K562 (cell line): Measurements from ENCODE around the gene ZKSCAN4. TPM values are rescaled to one million over a fixed set of nuclear protein-coding genes. Genes with fewer than 3 reads are reported as not detected.

Experiments used
- CBX3 ChIP-seq, 2 experiments: IDR thresholded peaks; 1 replicate in 1 of 2; 2 replicates in 1 of 2; pipeline ENCODE4 v1.6.1; 2012; ENCODE audit warnings: inconsistent platforms in 2 of 2, low read length in 2 of 2, borderline replicate concordance in 1 of 2, control low read depth in 1 of 2
- ESRRB ChIP-seq: fragments of 250-450 bp; sonication (Bioruptor Pico); IDR thresholded peaks from 2 replicates; pipeline ENCODE4 v1.5.0; 2020; ENCODE audit warnings: mild to moderate bottlenecking, moderate library complexity, borderline replicate concordance
- GTF2A2 ChIP-seq: IDR thresholded peaks from 2 replicates; pipeline ENCODE4 v1.6.1; 2016; ENCODE audit warnings: mild to moderate bottlenecking, missing genetic modification characterization, missing compliant biosample characterization
- HDAC8 ChIP-seq: fragments of 450-650 bp; IDR thresholded peaks from 2 replicates; pipeline ENCODE4 v1.6.1; 2016; ENCODE audit warnings: mild to moderate bottlenecking, missing genetic modification characterization, moderate library complexity, missing compliant biosample characterization
- HMGN3 ChIP-seq: IDR thresholded peaks from 2 replicates; pipeline ENCODE4 v1.6.1; 2011; ENCODE audit warnings: borderline replicate concordance, low read depth, mild to moderate bottlenecking, mixed read lengths, low read length; ENCODE audit not compliant: insufficient read length; ENCODE audit errors: extremely low read depth
- NR2C1 ChIP-seq, 2 experiments: fragments of 450-650 bp; IDR thresholded peaks; 2 replicates each; pipeline ENCODE4 v1.6.1; 2017; ENCODE audit warnings: mild to moderate bottlenecking in 2 of 2, antibody characterized with exemption in 1 of 2, inconsistent platforms in 1 of 2, missing compliant biosample characterization in 1 of 2, missing genetic modification characterization in 1 of 2
- PHB2 ChIP-seq: fragments of 450-650 bp; IDR thresholded peaks from 2 replicates; pipeline ENCODE4 v1.6.1; 2017; ENCODE audit warnings: low read depth
- POLR3G ChIP-seq: IDR thresholded peaks from 2 replicates; pipeline ENCODE4 v1.6.1; 2011; ENCODE audit not compliant: insufficient read length, insufficient replicate concordance; ENCODE audit errors: extremely low read depth
- RBM15 ChIP-seq: fragments of 200-400 bp; formaldehyde crosslinking; IDR thresholded peaks from 2 replicates; pipeline ENCODE4 v1.6.1; 2018; ENCODE audit warnings: mild to moderate bottlenecking, low read length, moderate library complexity; ENCODE audit not compliant: insufficient read depth
- RBM22 ChIP-seq: fragments of 200-400 bp; formaldehyde crosslinking; IDR thresholded peaks from 2 replicates; pipeline ENCODE4 v1.6.1; 2018; ENCODE audit warnings: low read length, low read depth; ENCODE audit not compliant: poor library complexity, severe bottlenecking
- RFX5 ChIP-seq: IDR thresholded peaks from 2 replicates; pipeline ENCODE4 v1.6.1; 2011; ENCODE audit warnings: low read depth, mild to moderate bottlenecking, improper control_type of control experiment, low read length
- SMARCC2 ChIP-seq: fragments of 450-650 bp; IDR thresholded peaks from 2 replicates; pipeline ENCODE4 v1.6.1; 2017; ENCODE audit warnings: antibody characterized with exemption, moderate library complexity, mild to moderate bottlenecking, low read depth
- SRSF3 ChIP-seq: fragments of 200-400 bp; formaldehyde crosslinking; IDR thresholded peaks from 2 replicates; pipeline ENCODE4 v1.6.1; 2016; ENCODE audit warnings: mild to moderate bottlenecking, low read length, moderate library complexity; ENCODE audit not compliant: insufficient read depth
- TAF9B ChIP-seq: fragments of 450-650 bp; IDR thresholded peaks from 2 replicates; pipeline ENCODE4 v1.6.1; 2018; ENCODE audit warnings: mild to moderate bottlenecking; ENCODE audit not compliant: partially characterized antibody
- TCF7L2 ChIP-seq: fragments of 150-350 bp; IDR thresholded peaks from 2 replicates; pipeline ENCODE4 v1.6.1; 2016; ENCODE audit warnings: low read depth, mild to moderate bottlenecking, low read length, moderate library complexity
- ZNF224 ChIP-seq: sonication (generic); formaldehyde crosslinking; IDR thresholded peaks from 2 replicates; pipeline ENCODE4 v1.8.0; 2022; ENCODE audit warnings: mild to moderate bottlenecking, missing genetic modification reagents
- ZNF696 ChIP-seq: fragments of 250-450 bp; sonication (Bioruptor Pico); conservative IDR thresholded peaks from 2 replicates; pipeline ENCODE4 v1.4.0; 2020; ENCODE audit warnings: mild to moderate bottlenecking, moderate library complexity
- ZNF780A ChIP-seq: fragments of 250-450 bp; sonication (Bioruptor Pico); IDR thresholded peaks from 2 replicates; pipeline ENCODE4 v1.5.0; 2021; ENCODE audit warnings: mild to moderate bottlenecking
- polyA plus RNA-seq, 8 experiments: library from polyadenylated mRNA; depleted of rRNA in 4 of 8; stranded (reverse) in 5 of 8; unstranded in 3 of 8; fragments of >200 nt; fragmentation: Nextera tagmentation in 2 of 8; fragmentation: Illumina TruSeq in 1 of 8; extraction: Ambion mirVana in 2 of 8; extraction: Trizol in 1 of 8; gene quantifications; 2 replicates each; pipeline versions ENCODE4 v1.2.1 to v1.2.3, GENCODE V29; 2011 to 2014; ENCODE audit warnings: inconsistent platforms in 1 of 8, missing spikeins in 1 of 8
- total RNA-seq, 7 experiments: library from RNA; depleted of rRNA in 6 of 7; stranded (reverse); fragments of >200 nt in 6 of 7; fragmentation: Illumina TruSeq in 2 of 7; extraction: Trizol in 2 of 7; gene quantifications; 2 replicates each; pipeline versions ENCODE4 v1.2.1 to v1.2.3, GENCODE V29; 2011 to 2021; ENCODE audit warnings: low replicate concordance in 1 of 7
- TF ChIP-seq, protein P1 (sequence below): fragments of 450-650 bp; formaldehyde crosslinking; IDR thresholded peaks from 2 replicates; pipeline ENCODE4 v1.4.0; 2020; ENCODE audit warnings: mild to moderate bottlenecking, moderate library complexity
- TF ChIP-seq, protein P2 (sequence below): fragments of 250-450 bp; sonication (Bioruptor Pico); IDR thresholded peaks from 2 replicates; pipeline ENCODE4 v1.8.0; 2022; ENCODE audit warnings: inconsistent platforms, mild to moderate bottlenecking, moderate library complexity, borderline replicate concordance
- TF ChIP-seq, protein P3 (sequence below): fragments of 450-650 bp; IDR thresholded peaks from 2 replicates; pipeline ENCODE4 v1.6.1; 2017; ENCODE audit warnings: mild to moderate bottlenecking, moderate library complexity
- TF ChIP-seq, protein P4 (sequence below): fragments of 450-650 bp; formaldehyde crosslinking; IDR thresholded peaks from 2 replicates; pipeline ENCODE4 v1.4.0; 2020; ENCODE audit warnings: mild to moderate bottlenecking

Gene ZKSCAN4
- total and polyA plus RNA-seq, 9 of the 15 experiments (the other 6 are each of a cell fraction or from before 2014, with no cell fraction given), result 1.2 to 5.3 (median 4.7) TPM

DNA sequence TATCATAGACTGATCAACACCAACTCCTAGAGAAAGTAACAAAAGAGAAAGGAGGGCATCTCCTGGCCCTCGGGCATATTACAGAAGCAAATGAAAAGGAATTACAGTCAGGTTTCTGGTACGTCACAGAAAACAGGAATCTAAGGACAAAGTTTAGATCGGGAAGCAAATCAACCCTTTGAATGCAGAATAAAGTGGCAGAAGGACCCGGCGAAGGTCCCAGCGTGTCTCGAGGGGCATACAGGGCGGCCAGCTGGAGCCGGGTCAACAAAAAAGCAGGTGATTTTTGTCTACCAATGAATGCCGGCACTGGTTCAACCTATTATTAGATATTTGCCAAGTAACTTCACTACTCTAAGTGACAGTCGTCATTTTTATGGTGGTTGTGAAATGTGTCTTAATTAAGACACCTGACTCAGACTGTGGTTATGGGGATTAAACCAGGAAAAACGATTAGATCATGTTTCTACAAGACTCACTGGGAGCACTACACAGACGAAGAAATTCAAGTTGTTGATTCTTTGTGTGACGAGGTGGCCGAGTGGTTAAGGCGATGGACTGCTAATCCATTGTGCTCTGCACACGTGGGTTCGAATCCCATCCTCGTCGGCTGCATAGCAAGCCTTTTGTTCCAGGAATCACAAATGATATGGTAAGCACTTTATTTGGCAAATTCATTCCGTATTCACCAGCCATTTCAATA lies 39.4 kb downstream of the ZKSCAN4 start (continued):
- TF ChIP-seq GTF2A2 (tag), result no peak
- no peak for TF ChIP-seq TAF9B
- TF ChIP-seq, protein P1, sequence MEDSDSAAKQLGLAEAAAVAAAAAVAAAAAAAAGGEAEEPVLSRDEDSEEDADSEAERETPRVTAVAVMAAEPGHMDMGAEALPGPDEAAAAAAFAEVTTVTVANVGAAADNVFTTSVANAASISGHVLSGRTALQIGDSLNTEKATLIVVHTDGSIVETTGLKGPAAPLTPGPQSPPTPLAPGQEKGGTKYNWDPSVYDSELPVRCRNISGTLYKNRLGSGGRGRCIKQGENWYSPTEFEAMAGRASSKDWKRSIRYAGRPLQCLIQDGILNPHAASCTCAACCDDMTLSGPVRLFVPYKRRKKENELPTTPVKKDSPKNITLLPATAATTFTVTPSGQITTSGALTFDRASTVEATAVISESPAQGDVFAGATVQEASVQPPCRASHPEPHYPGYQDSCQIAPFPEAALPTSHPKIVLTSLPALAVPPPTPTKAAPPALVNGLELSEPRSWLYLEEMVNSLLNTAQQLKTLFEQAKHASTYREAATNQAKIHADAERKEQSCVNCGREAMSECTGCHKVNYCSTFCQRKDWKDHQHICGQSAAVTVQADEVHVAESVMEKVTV, result peak; percentile 36; the same call in 1 of the 2 replicates
- TF ChIP-seq SRSF3, result no peak
- no peak for TF ChIP-seq ESRRB
- TF ChIP-seq ZNF780A (CRISPR knock-in tag), result no peak
- TF ChIP-seq ZNF696 (CRISPR knock-in tag), result no peak; the same call in 1 of the 2 replicates
- no peak for TF ChIP-seq RBM15
- TF ChIP-seq PHB2, result no peak
- no peak for TF ChIP-seq NR2C1 (IDR thresholded peaks at IDR 0.05)
- TF ChIP-seq NR2C1 (tag; IDR thresholded peaks at IDR 0.05), result no peak
- no peak; a peak in 1 of 3 replicates for TF ChIP-seq CBX3 (IDR thresholded peaks at IDR 0.05; ENCODE audit: borderline replicate concordance in 1 of 2, low read length in 2 of 2)
- peak; percentile 75 for TF ChIP-seq RBM22
- TF ChIP-seq ZNF224 (CRISPR knock-in tag), result no peak
- TF ChIP-seq, protein P2, sequence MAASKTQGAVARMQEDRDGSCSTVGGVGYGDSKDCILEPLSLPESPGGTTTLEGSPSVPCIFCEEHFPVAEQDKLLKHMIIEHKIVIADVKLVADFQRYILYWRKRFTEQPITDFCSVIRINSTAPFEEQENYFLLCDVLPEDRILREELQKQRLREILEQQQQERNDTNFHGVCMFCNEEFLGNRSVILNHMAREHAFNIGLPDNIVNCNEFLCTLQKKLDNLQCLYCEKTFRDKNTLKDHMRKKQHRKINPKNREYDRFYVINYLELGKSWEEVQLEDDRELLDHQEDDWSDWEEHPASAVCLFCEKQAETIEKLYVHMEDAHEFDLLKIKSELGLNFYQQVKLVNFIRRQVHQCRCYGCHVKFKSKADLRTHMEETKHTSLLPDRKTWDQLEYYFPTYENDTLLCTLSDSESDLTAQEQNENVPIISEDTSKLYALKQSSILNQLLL, result no peak
- TF ChIP-seq HDAC8 (tag), result no peak; the same call in none of the 2 replicates
- TF ChIP-seq TCF7L2, result 0 out of 2 replicates have a peak, but pooled peaks have one; percentile 4
- TF ChIP-seq, protein P3, sequence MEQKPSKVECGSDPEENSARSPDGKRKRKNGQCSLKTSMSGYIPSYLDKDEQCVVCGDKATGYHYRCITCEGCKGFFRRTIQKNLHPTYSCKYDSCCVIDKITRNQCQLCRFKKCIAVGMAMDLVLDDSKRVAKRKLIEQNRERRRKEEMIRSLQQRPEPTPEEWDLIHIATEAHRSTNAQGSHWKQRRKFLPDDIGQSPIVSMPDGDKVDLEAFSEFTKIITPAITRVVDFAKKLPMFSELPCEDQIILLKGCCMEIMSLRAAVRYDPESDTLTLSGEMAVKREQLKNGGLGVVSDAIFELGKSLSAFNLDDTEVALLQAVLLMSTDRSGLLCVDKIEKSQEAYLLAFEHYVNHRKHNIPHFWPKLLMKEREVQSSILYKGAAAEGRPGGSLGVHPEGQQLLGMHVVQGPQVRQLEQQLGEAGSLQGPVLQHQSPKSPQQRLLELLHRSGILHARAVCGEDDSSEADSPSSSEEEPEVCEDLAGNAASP, result no peak
- TF ChIP-seq, protein P4, sequence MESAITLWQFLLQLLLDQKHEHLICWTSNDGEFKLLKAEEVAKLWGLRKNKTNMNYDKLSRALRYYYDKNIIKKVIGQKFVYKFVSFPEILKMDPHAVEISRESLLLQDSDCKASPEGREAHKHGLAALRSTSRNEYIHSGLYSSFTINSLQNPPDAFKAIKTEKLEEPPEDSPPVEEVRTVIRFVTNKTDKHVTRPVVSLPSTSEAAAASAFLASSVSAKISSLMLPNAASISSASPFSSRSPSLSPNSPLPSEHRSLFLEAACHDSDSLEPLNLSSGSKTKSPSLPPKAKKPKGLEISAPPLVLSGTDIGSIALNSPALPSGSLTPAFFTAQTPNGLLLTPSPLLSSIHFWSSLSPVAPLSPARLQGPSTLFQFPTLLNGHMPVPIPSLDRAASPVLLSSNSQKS (CRISPR knock-in tag), result no peak
- no peak for TF ChIP-seq HMGN3
- TF ChIP-seq SMARCC2, result no peak
- TF ChIP-seq POLR3G, result peak; percentile 99
- TF ChIP-seq RFX5, result peak; percentile 73; the same call in 1 of the 2 replicates
